GM23338 (cell line): ENCODE measurements around the gene LAT.

ENCODE experiments used
- CREB1 ChIP-seq: fragments of 250-450 bp; sonication (Bioruptor Pico); IDR thresholded peaks from 2 replicates; pipeline ENCODE4 v1.5.0; 2020; ENCODE audit warnings: low read depth, mild to moderate bottlenecking, moderate library complexity
- EZH2 ChIP-seq: fragments of 200-600 bp; sonication (generic); IDR thresholded peaks from one replicate; pipeline ENCODE4 v1.8.0; 2017; ENCODE audit warnings: antibody characterized with exemption, mild to moderate bottlenecking, low read depth; ENCODE audit not compliant: unreplicated experiment

- TF ChIP-seq EZH2 (no peak), CREB1 (CRISPR knock-in tag) (no peak)
Measured at GRCh38 chr16:29011851-29012250, 27.0 kb downstream of the LAT start.
